Adrenal gland (tissue), 5 donors: ENCODE data around the gene STAT4.

Experiments used
- CTCF ChIP-seq, 6 experiments: fragments of 450-650 bp in 4 of 6; fragments of 200-600 bp in 2 of 6; sonication (generic) in 1 of 6; IDR thresholded peaks; 1 replicate in 5 of 6; 2 replicates in 1 of 6; pipeline versions ENCODE4 v1.5.1 to v1.8.0; 2016 to 2021; ENCODE audit warnings: antibody characterized with exemption in 6 of 6, mild to moderate bottlenecking in 2 of 6, moderate library complexity in 1 of 6
- POLR2A ChIP-seq, 2 donors: fragments of 450-650 bp; IDR thresholded peaks; one replicate each; pipeline ENCODE4 v1.6.1; 2017; ENCODE audit warnings: antibody characterized with exemption in 2 of 2, mild to moderate bottlenecking in 2 of 2, moderate library complexity in 1 of 2
- donor health status: DM: no; HTN: no; CAD: no.

DNA sequence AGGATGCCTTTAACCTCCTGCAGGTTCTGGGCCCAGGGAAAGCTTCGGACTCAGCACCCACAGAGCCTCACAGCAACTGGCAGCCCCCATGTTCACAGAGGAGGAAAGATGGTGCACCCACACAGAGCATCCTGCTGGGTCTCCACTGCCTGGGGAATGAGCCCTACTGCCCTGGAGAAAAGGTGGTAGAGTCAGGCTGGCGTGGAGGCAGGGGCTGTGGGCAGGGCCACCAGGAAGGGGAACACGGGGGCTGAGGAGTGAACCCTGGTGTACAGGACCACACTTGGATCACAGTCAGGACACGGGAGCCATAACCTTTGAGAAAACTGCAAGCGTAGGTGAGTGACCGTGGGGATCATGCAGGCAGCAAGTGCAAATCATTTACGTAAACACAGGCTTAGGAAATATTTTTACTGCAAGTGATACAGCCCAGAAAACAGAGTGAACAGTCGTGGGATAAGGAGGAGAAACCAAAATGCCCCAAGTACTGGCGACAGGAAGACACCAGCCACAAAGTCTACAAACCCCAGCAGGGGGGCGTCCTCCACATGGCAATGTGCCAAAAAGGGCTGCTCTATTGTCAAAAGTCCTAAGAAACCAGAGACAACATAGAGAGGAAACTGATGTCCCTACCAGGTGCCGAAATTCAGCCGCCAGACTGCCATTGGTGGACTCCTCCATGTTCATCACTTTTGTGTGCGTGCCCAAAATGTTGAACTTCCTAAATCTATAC lies 164.4 kb downstream of the STAT4 start:
- TF ChIP-seq CTCF (IDR thresholded peaks at IDR 0.05) = no peak
- TF ChIP-seq POLR2A (IDR thresholded peaks at IDR 0.05) = no peak
